ENCODE measurements around the gene GRIN2B. TPM values are rescaled to one million over a fixed set of nuclear protein-coding genes. Genes with fewer than 3 reads are reported as not detected.

The GRIN2B gene
- total RNA-seq, 2 donors from 2014 or later: not detected

DNA sequence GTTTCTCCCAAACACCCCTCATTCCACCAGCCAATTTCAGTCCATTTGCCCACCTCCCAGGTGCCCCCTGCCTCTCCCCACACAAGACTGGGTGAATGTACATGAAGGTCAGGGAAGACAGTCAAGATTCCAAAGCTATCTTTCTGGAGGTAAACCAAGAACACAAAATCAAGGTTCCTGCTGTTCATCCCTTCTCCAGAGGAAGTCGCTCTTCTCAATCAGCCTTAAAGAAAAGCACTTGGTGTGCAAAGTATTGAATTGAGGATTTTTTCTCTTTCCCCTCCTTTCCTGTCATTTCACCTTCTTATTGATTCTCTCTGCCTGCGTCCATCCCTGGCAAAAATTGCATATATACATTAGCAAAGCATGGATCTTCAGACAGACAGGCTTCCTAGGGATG, 4.5 kb downstream of the GRIN2B start:
- Mint-ChIP-seq H3K36me3 (ENCODE audit: low read depth) (peaks cover 7% of the 10 kb centered on the region), H3K4me1 (peaks cover 8% of the 10 kb centered on the region), H3K27me3 (peaks cover 46% of the 10 kb centered on the region), H3K27ac (no peak overlapping the region), H3K4me3 (no peak overlapping the region)
- ATAC-seq (no peak), DNase-seq (no peak)
- no peaks in the 10 kb centered on the region for H3K9me3 ChIP-seq (ENCODE audit: control insufficient read depth, low read length, poor library complexity, severe bottlenecking)

DNA sequence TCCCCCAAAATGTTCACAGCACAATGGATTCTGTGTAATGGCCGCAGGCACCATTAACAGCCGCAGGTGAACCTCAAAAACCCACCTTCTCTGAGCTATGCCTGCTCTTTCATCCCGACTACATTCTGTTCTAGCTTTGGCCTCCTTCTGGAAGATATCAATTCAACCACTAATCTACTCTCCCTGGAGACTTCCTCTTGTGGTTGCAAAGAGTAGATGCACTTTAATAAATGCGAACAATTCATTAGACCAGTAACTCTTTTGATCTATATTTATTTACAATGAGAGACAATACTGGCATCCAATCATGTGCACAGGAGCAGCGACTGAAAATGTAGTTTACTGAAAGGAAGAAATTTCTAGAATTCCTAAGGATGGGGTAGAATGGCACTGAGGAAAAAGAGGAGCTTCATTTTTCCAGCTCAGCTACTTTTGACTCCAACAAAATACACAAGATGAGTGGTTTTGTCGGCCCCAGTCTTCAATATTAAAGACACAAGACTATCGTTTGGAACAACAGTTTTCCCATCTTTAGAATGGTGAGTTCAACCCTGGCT, 5.3 kb downstream of the GRIN2B start:
- no peaks in the 10 kb centered on the region for H3K9me3 ChIP-seq (ENCODE audit: control insufficient read depth, low read length, poor library complexity, severe bottlenecking)
- Mint-ChIP-seq H3K4me3 (no peak overlapping the region), H3K4me1 (peaks cover 6% of the 10 kb centered on the region), H3K27ac (no peak overlapping the region), H3K27me3 (peaks cover 45% of the 10 kb centered on the region), H3K36me3 (ENCODE audit: low read depth) (peaks cover 7% of the 10 kb centered on the region)
- ATAC-seq: no peak
- no peak for DNase-seq

DNA sequence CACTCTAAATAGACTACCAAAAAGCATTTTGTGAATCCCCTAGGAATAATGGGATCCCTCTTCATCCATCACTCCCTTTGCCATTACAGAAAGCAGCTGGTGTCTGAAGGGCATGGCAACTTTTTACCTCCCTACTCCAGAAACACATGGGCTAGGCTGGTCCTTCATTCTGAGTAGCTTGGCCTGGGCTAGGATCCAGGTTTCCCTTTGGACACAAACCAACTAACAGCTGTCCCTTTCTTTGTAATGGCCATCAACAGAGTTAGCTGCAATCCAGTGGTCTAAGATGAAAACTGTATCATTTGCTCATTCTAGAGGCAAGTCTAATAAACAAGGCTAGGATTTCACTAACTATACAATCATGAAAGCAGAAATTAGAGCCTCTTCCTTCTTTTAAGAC, 7.4 kb downstream of the GRIN2B start:
- no peaks in the 10 kb centered on the region for H3K9me3 ChIP-seq (ENCODE audit: control insufficient read depth, low read length, poor library complexity, severe bottlenecking)
- ATAC-seq: no peak
- H3K4me3 Mint-ChIP-seq: no peak overlapping the region
- peaks cover 28% of the 10 kb centered on the region for H3K27me3 Mint-ChIP-seq
- peaks cover 2% of the 10 kb centered on the region for H3K36me3 Mint-ChIP-seq (ENCODE audit: low read depth)
- no peaks in the 10 kb centered on the region for H3K4me1 Mint-ChIP-seq
- no peak for DNase-seq
- H3K27ac Mint-ChIP-seq: no peak overlapping the region

DNA sequence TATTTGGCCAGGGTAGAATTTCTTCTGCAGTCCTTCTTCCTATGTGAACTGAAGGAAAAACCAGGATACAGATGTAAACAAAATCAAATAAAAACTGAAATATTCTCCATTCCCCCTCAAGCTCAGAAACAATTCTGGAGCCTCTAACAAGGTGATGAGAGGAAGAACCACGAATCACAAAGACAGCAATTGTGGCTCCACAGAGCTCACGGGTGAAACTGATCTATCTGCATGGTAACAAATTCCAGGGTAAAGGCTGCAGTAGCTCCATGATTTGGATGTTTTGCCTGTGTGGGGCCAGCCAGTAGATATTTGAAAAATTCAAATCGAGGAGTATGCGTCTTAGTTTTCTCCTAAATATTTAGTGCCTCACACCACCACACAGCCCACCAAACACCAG, 10.6 kb downstream of the GRIN2B start:
- H3K36me3 Mint-ChIP-seq (ENCODE audit: low read depth): no peaks in the 10 kb centered on the region
- ATAC-seq (no peak), DNase-seq (no peak)
- H3K4me3 Mint-ChIP-seq: no peak overlapping the region
- H3K27me3 Mint-ChIP-seq: peaks cover 6% of the 10 kb centered on the region
- H3K9me3 ChIP-seq (ENCODE audit: control insufficient read depth, low read length, poor library complexity, severe bottlenecking): no peaks in the 10 kb centered on the region
- H3K27ac Mint-ChIP-seq: no peak overlapping the region
- H3K4me1 Mint-ChIP-seq: no peaks in the 10 kb centered on the region

DNA sequence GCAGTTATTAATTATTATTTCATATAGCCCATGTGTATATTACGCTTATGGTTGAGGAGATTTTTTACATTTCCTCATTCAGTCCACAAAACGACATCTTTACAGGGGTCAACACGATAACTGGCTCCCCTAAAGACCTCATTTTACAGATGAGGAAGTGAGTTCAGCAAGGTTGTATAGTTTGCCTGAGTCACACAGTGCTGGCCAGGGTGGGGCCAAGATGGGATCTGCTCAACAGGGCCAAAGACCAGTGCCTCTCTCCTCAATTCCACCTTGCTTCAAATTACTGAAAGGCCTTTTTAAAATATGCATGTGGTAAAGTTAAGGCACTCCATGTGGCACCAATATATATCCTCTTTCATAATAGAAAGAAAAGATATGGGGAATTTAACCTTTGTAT, 13.1 kb downstream of the GRIN2B start:
- DNase-seq (no peak), ATAC-seq (no peak)
- Mint-ChIP-seq H3K4me1 (no peaks in the 10 kb centered on the region), H3K27ac (no peak overlapping the region), H3K4me3 (no peak overlapping the region), H3K36me3 (ENCODE audit: low read depth) (no peaks in the 10 kb centered on the region), H3K27me3 (peaks cover 22% of the 10 kb centered on the region)
- no peaks in the 10 kb centered on the region for H3K9me3 ChIP-seq (ENCODE audit: control insufficient read depth, low read length, poor library complexity, severe bottlenecking)

DNA sequence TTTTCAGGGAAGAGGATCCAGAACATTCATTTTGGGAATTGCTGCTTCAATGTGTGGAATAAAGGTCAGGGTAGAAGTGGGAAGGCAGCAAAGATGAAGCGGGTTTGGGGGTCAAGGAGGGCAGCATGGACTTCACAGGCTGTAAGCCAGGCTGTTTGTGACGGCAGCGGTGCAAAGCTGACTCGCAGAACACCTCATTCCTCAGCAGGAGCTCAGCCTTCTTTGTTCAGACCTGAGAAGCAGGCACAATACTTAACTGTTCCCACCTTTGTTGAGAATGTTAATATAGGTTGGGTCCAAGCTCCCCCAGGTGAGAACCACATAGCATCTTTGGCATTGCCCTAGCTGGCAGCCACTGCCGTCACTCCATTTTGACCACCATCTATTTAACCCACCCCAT, 16.7 kb downstream of the GRIN2B start:
- H3K4me3 Mint-ChIP-seq: no peak overlapping the region
- peaks cover 3% of the 10 kb centered on the region for H3K4me1 Mint-ChIP-seq
- ATAC-seq (no peak), DNase-seq (no peak)
- H3K27ac Mint-ChIP-seq: no peak overlapping the region
- H3K27me3 Mint-ChIP-seq: peaks cover 26% of the 10 kb centered on the region
- H3K9me3 ChIP-seq (ENCODE audit: control insufficient read depth, low read length, poor library complexity, severe bottlenecking): no peaks in the 10 kb centered on the region
- no peaks in the 10 kb centered on the region for H3K36me3 Mint-ChIP-seq (ENCODE audit: low read depth)

DNA sequence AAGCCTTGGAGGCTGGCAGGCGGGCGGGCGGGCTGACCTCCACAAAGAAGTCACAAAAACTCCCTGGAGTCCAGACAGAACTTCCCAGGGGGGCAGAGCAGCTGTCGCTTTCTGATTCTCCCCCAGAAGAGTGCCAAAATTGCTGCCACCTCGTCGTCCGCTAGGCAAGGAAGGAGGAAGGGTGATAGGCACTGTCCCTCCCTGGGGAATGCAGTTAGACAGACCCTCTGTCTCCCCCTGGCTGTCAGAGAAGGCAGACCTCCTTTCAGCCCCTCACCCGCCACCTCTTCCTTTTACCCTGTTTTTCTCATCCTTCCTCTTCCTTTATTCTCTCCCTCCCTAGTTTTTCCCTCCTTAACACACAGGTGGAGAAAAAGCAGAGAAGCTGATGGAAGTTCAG, 18.7 kb downstream of the GRIN2B start:
- no peaks in the 10 kb centered on the region for H3K36me3 Mint-ChIP-seq (ENCODE audit: low read depth)
- no peak overlapping the region for H3K27ac Mint-ChIP-seq
- H3K27me3 Mint-ChIP-seq: peaks cover 26% of the 10 kb centered on the region
- H3K4me3 Mint-ChIP-seq: no peak overlapping the region
- DNase-seq: no peak
- H3K4me1 Mint-ChIP-seq: peaks cover 3% of the 10 kb centered on the region
- ATAC-seq: no peak
- H3K9me3 ChIP-seq (ENCODE audit: control insufficient read depth, low read length, poor library complexity, severe bottlenecking): no peaks in the 10 kb centered on the region

DNA sequence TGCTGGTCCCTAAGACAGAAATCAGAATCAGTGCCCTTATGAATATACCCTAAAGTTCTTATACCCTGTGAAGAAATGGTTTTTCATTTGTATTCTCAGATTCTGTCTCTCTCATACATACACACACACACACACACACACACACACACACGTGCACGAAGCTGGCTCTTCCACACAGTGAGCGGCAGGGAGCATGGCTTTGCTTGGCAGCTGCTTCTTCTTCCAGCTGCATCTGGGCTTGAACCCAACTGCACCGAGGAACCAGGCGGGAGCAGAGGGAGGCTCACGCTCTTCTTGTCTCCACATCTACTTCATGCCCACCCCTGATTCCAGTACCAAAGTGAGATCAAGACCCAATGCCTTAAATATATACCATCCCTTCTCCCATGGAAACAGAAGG, 19.4 kb downstream of the GRIN2B start:
- Mint-ChIP-seq H3K27ac (no peak overlapping the region), H3K4me1 (peaks cover 3% of the 10 kb centered on the region), H3K27me3 (peaks cover 26% of the 10 kb centered on the region), H3K4me3 (no peak overlapping the region), H3K36me3 (ENCODE audit: low read depth) (no peaks in the 10 kb centered on the region)
- ATAC-seq (no peak), DNase-seq (no peak)
- no peaks in the 10 kb centered on the region for H3K9me3 ChIP-seq (ENCODE audit: control insufficient read depth, low read length, poor library complexity, severe bottlenecking)

DNA sequence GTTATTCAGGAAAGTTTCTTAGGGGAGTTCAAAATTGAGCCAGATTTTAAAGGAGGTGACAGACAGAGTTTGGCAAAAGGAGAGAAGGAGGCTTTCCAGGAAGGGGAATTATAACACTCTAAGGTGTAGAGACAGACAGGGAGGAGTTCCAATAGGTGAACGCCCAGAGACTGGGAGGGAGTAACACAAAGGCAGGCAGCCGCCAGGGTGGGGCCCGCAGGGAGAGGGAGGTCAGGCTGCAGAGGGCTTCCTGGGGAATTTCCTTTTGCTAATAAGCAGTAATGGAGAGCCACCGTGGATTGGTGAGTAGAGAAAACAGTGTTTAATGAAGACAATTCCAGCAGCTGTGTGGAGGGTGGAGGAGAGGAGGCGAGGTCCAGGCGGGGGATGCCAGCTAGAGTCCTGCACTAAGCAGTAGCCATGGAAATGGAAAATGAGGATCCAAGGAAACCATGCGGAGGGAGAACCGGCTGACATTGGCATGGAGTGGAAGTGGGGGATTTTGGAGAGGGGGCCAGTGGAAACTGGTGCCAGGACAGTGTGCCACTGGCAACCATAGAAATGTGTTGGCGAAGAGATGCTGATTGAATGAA, 22.2 kb downstream of the GRIN2B start:
- DNase-seq (no peak), ATAC-seq (no peak)
- Mint-ChIP-seq H3K4me3 (no peak overlapping the region), H3K36me3 (ENCODE audit: low read depth) (no peaks in the 10 kb centered on the region), H3K27me3 (peaks cover 19% of the 10 kb centered on the region), H3K27ac (no peak overlapping the region), H3K4me1 (peaks cover 3% of the 10 kb centered on the region)
- H3K9me3 ChIP-seq (ENCODE audit: control insufficient read depth, low read length, poor library complexity, severe bottlenecking): no peaks in the 10 kb centered on the region

DNA sequence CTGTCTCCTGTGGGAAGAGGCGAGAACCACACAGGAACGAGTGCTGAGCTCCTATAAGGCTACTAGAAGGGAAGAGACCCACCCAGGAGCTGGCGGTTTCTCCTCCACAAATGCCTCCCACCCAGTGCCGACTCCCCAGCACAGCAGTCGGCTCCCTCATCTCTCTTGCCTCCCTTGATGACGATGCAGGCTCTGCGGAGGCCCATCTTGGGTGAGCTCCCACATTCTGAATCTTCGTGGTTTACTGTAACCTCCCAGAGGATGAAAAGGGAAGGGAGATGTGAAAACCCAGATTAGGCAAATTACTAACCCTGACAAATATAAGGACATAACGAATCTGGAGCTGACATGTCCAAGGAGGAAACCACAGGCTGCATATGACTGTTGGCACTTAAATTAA, 23.8 kb downstream of the GRIN2B start:
- Mint-ChIP-seq H3K27ac (no peak overlapping the region), H3K4me1 (peaks cover 3% of the 10 kb centered on the region), H3K36me3 (ENCODE audit: low read depth) (no peaks in the 10 kb centered on the region), H3K4me3 (no peak overlapping the region), H3K27me3 (peaks cover 4% of the 10 kb centered on the region)
- ATAC-seq (no peak), DNase-seq (no peak)
- no peaks in the 10 kb centered on the region for H3K9me3 ChIP-seq (ENCODE audit: control insufficient read depth, low read length, poor library complexity, severe bottlenecking)

DNA sequence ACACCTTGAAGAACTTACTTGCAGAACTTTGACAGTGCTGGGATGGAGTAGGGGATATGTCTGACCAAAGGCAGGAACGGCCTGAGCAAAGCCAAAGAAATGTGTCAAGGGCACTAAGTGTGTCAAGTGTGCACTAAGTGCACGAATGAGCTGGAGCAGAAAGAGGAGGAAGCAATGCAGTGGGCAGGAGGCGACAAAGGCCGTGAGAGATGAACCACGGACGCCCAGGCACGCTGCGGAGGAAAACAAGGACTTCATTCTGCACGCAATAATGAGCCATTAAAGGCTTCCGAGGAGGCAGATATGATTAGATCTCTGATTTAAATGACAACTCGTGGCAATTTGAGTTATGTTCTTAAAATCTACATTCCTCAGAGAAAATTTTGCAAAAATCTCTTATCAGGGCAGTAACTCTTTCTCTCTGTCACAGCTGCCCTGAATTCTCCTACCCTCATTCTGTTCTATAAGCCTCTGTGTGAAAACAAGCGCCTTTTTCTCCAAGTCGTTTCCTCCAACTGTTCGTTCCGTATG, 25.3 kb downstream of the GRIN2B start:
- ATAC-seq: no peak
- DNase-seq: no peak
- Mint-ChIP-seq H3K4me1 (peaks cover 6% of the 10 kb centered on the region), H3K27me3 (peaks cover 4% of the 10 kb centered on the region), H3K36me3 (ENCODE audit: low read depth) (no peaks in the 10 kb centered on the region), H3K27ac (no peak overlapping the region), H3K4me3 (no peak overlapping the region)
- no peaks in the 10 kb centered on the region for H3K9me3 ChIP-seq (ENCODE audit: control insufficient read depth, low read length, poor library complexity, severe bottlenecking)

DNA sequence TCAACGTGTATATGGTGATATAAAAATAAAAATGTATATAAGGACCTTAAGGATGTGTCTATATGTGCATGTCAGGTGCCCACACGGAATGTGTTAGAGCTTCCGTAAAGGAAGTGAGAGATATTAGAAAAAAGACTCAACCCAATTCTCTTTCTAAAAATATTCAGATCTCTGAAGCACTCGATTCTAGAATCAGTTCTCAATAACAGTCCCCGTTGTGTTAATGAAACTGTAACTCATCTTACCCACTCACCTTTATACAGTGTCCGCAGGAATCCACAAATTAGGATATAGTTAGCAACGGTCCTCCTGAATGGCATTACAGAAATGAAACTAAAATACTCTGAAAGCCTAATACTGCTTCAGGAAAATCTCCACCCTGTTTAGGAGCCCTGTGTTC, 29.3 kb downstream of the GRIN2B start:
- no peak for DNase-seq
- no peak for ATAC-seq
- H3K36me3 Mint-ChIP-seq (ENCODE audit: low read depth): no peaks in the 10 kb centered on the region
- H3K4me3 Mint-ChIP-seq: no peak overlapping the region
- H3K27ac Mint-ChIP-seq: no peak overlapping the region
- H3K4me1 Mint-ChIP-seq: peaks cover 2% of the 10 kb centered on the region
- peaks cover 8% of the 10 kb centered on the region for H3K27me3 Mint-ChIP-seq
- no peaks in the 10 kb centered on the region for H3K9me3 ChIP-seq (ENCODE audit: control insufficient read depth, low read length, poor library complexity, severe bottlenecking)

DNA sequence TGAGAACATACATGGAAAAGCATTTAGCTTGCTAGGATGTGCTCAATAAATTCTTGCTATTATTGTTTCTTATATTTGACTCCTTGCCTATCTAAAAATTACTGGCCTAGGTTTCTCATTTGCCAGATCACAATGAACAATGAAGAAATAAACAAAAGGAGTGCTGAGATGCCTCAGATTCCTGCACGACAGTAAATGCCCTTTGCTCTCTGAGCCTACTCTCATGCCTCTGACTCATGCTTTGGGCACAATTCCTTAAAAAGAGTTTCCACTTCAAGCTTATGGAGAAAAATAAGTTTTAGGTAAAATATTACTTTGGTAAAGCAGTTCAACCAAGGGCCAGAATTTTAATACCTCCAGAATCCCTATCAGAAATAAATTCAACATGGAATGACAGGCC, 30.9 kb downstream of the GRIN2B start:
- H3K36me3 Mint-ChIP-seq (ENCODE audit: low read depth): no peaks in the 10 kb centered on the region
- H3K27me3 Mint-ChIP-seq: peaks cover 8% of the 10 kb centered on the region
- ATAC-seq (no peak), DNase-seq (no peak)
- no peak overlapping the region for H3K27ac Mint-ChIP-seq
- no peaks in the 10 kb centered on the region for H3K9me3 ChIP-seq (ENCODE audit: control insufficient read depth, low read length, poor library complexity, severe bottlenecking)
- H3K4me3 Mint-ChIP-seq: no peak overlapping the region
- peaks cover 2% of the 10 kb centered on the region for H3K4me1 Mint-ChIP-seq

DNA sequence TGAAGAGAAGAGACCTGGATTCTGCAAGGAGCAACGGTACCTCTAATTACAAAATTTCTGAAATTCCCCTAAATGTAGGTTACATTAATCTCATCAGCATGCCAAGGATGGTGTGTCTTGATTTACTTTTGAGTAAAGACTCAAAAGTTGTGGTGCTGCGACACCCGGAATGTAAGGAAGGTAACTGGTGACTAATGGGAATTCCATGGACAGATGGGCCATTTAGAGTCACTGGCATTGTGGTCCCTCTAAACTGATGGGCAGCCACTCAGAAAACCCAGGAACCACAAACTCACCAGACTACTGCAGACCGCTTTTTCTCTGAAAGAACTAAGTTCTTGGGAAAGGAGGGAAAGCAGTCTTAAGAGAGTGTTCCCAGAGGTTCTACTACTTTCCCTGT, 32.8 kb downstream of the GRIN2B start:
- no peak for DNase-seq
- H3K27me3 Mint-ChIP-seq: peaks cover 8% of the 10 kb centered on the region
- peaks cover 2% of the 10 kb centered on the region for H3K4me1 Mint-ChIP-seq
- H3K9me3 ChIP-seq (ENCODE audit: control insufficient read depth, low read length, poor library complexity, severe bottlenecking): no peaks in the 10 kb centered on the region
- no peak overlapping the region for H3K27ac Mint-ChIP-seq
- no peak overlapping the region for H3K4me3 Mint-ChIP-seq
- no peak for ATAC-seq
- no peaks in the 10 kb centered on the region for H3K36me3 Mint-ChIP-seq (ENCODE audit: low read depth)
